ENCODE data around the gene NDUFS8. TPM values are rescaled to one million over a fixed set of nuclear protein-coding genes. Genes with fewer than 3 reads are reported as not detected.

Gene NDUFS8
- total and polyA plus RNA-seq, 2 of the 13 experiments (the other 11 are each of a cell fraction or from before 2014, with no cell fraction given), result 96.7 to 158 TPM

DNA sequence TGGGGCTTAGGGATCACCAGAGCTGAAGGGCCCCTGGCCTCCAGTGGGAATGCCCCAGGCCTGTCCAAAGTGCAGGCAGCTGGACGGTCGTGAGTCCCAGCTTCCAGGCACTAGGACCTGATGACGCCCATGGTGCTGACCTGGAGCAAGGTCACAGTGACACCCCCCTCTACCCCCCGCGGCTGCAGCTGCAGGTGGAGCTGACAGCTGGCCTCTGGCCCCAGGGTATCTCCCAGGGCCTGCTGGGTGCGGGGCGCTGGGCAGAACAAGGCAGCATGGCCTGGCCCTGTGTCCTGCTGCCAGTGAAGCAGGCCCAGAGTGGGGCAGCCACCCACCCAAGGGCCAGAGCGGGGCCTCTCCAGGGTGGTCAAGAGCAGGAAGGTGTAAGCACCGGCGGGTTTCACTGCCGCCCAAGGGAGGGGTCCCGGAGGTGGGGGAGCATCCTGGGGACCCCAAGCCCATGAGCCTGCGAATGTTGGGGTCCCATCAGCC, 7.8 kb downstream of the NDUFS8 start (continued):
- TF ChIP-seq CEBPZ (IDR thresholded peaks at IDR 0.05; ENCODE audit: low read length), result no peak
- TF ChIP-seq, protein P1, sequence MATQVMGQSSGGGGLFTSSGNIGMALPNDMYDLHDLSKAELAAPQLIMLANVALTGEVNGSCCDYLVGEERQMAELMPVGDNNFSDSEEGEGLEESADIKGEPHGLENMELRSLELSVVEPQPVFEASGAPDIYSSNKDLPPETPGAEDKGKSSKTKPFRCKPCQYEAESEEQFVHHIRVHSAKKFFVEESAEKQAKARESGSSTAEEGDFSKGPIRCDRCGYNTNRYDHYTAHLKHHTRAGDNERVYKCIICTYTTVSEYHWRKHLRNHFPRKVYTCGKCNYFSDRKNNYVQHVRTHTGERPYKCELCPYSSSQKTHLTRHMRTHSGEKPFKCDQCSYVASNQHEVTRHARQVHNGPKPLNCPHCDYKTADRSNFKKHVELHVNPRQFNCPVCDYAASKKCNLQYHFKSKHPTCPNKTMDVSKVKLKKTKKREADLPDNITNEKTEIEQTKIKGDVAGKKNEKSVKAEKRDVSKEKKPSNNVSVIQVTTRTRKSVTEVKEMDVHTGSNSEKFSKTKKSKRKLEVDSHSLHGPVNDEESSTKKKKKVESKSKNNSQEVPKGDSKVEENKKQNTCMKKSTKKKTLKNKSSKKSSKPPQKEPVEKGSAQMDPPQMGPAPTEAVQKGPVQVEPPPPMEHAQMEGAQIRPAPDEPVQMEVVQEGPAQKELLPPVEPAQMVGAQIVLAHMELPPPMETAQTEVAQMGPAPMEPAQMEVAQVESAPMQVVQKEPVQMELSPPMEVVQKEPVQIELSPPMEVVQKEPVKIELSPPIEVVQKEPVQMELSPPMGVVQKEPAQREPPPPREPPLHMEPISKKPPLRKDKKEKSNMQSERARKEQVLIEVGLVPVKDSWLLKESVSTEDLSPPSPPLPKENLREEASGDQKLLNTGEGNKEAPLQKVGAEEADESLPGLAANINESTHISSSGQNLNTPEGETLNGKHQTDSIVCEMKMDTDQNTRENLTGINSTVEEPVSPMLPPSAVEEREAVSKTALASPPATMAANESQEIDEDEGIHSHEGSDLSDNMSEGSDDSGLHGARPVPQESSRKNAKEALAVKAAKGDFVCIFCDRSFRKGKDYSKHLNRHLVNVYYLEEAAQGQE (IDR thresholded peaks at IDR 0.05; ENCODE audit: borderline replicate concordance in 1 of 2, low read depth in 1 of 2, low read length in 2 of 2), result peak in 1 of 2 experiments; percentile 58; a peak in 1 of 4 replicates
- TF ChIP-seq ELF3 (CRISPR knock-in tag; IDR thresholded peaks at IDR 0.05), result peak; percentile 79
- peak; percentile 86 for TF ChIP-seq REPIN1 (CRISPR knock-in tag; IDR thresholded peaks at IDR 0.05; ENCODE audit: borderline replicate concordance, low read depth)
- TF ChIP-seq ZNF589 (CRISPR knock-in tag; conservative IDR thresholded peaks at IDR 0.05), result peak; percentile 95
- peak; percentile 36; the same call in 1 of the 2 replicates for TF ChIP-seq TAF1 (CRISPR knock-in tag; IDR thresholded peaks at IDR 0.05)
- TF ChIP-seq, protein P2, sequence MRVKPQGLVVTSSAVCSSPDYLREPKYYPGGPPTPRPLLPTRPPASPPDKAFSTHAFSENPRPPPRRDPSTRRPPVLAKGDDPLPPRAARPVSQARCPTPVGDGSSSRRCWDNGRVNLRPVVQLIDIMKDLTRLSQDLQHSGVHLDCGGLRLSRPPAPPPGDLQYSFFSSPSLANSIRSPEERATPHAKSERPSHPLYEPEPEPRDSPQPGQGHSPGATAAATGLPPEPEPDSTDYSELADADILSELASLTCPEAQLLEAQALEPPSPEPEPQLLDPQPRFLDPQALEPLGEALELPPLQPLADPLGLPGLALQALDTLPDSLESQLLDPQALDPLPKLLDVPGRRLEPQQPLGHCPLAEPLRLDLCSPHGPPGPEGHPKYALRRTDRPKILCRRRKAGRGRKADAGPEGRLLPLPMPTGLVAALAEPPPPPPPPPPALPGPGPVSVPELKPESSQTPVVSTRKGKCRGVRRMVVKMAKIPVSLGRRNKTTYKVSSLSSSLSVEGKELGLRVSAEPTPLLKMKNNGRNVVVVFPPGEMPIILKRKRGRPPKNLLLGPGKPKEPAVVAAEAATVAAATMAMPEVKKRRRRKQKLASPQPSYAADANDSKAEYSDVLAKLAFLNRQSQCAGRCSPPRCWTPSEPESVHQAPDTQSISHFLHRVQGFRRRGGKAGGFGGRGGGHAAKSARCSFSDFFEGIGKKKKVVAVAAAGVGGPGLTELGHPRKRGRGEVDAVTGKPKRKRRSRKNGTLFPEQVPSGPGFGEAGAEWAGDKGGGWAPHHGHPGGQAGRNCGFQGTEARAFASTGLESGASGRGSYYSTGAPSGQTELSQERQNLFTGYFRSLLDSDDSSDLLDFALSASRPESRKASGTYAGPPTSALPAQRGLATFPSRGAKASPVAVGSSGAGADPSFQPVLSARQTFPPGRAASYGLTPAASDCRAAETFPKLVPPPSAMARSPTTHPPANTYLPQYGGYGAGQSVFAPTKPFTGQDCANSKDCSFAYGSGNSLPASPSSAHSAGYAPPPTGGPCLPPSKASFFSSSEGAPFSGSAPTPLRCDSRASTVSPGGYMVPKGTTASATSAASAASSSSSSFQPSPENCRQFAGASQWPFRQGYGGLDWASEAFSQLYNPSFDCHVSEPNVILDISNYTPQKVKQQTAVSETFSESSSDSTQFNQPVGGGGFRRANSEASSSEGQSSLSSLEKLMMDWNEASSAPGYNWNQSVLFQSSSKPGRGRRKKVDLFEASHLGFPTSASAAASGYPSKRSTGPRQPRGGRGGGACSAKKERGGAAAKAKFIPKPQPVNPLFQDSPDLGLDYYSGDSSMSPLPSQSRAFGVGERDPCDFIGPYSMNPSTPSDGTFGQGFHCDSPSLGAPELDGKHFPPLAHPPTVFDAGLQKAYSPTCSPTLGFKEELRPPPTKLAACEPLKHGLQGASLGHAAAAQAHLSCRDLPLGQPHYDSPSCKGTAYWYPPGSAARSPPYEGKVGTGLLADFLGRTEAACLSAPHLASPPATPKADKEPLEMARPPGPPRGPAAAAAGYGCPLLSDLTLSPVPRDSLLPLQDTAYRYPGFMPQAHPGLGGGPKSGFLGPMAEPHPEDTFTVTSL (CRISPR knock-in tag; IDR thresholded peaks at IDR 0.05; ENCODE audit: borderline replicate concordance), result peak; percentile 84; the same call in 1 of the 2 replicates
- TF ChIP-seq PITX1 (CRISPR knock-in tag; IDR thresholded peaks at IDR 0.05), result peak; percentile 93; the same call in 1 of the 2 replicates
- no peak for TF ChIP-seq RFX1 (IDR thresholded peaks at IDR 0.05)
- TF ChIP-seq, protein P3, sequence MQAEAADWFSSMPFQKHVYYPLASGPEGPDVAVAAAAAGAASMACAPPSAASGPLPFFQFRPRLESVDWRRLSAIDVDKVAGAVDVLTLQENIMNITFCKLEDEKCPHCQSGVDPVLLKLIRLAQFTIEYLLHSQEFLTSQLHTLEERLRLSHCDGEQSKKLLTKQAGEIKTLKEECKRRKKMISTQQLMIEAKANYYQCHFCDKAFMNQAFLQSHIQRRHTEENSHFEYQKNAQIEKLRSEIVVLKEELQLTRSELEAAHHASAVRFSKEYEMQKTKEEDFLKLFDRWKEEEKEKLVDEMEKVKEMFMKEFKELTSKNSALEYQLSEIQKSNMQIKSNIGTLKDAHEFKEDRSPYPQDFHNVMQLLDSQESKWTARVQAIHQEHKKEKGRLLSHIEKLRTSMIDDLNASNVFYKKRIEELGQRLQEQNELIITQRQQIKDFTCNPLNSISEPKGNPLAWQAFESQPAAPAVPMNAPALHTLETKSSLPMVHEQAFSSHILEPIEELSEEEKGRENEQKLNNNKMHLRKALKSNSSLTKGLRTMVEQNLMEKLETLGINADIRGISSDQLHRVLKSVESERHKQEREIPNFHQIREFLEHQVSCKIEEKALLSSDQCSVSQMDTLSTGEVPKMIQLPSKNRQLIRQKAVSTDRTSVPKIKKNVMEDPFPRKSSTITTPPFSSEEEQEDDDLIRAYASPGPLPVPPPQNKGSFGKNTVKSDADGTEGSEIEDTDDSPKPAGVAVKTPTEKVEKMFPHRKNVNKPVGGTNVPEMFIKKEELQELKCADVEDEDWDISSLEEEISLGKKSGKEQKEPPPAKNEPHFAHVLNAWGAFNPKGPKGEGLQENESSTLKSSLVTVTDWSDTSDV (CRISPR knock-in tag; IDR thresholded peaks at IDR 0.05), result no peak
- TF ChIP-seq, protein P4, sequence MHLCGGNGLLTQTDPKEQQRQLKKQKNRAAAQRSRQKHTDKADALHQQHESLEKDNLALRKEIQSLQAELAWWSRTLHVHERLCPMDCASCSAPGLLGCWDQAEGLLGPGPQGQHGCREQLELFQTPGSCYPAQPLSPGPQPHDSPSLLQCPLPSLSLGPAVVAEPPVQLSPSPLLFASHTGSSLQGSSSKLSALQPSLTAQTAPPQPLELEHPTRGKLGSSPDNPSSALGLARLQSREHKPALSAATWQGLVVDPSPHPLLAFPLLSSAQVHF (CRISPR knock-in tag; IDR thresholded peaks at IDR 0.05), result peak; percentile 89; the same call in 1 of the 2 replicates
- TF ChIP-seq ZNF333 (CRISPR knock-in tag; IDR thresholded peaks at IDR 0.05; ENCODE audit: borderline replicate concordance), result peak; percentile 92
